Muscle of back (tissue), 13 donors: ENCODE data around the gene PCDH11X. TPM values are rescaled to one million over a fixed set of nuclear protein-coding genes. Genes with fewer than 3 reads are reported as not detected.
A peak's percentile ranks its signal among the peaks of the same experiment; 100 is the strongest.
"Not testable (repeated sequence)": the region's sequence is repeated elsewhere in the genome, so short reads cannot be mapped to it uniquely, and the experiment has no call there.

Source experiments
- DNase-seq, 3 donors: peaks; one replicate each; pipeline versions ENCODE4 v3.0.0 to v3.0.0-alpha.2; 2013
- long read RNA-seq, 9 donors: transcript quantifications; one replicate each; lab custom pipeline, GENCODE V29; 2026
- polyA plus RNA-seq, 10 donors: library from polyadenylated mRNA; unstranded; fragments of 120-200 nt; gene quantifications; one replicate each; pipeline ENCODE4 v1.2.1, GENCODE V29; 2013; ENCODE audit not compliant: insufficient read length in 10 of 10

PCDH11X gene
- polyA plus RNA-seq: 1 to 10 TPM in 1 of 10 donors, under 1 TPM in 9; 0.03 to 1.2 (median 0.18) TPM
- long read RNA-seq, donor 1: 0 reads
- long read RNA-seq, donor 2: 0 reads
- long read RNA-seq, donor 3: 0 reads
- long read RNA-seq, donor 4: 0 reads
- long read RNA-seq, donor 5: 0 reads
- long read RNA-seq, donor 6: 0 reads
- long read RNA-seq, donor 7: 0 reads
- long read RNA-seq, donor 8: 0 reads
- long read RNA-seq, donor 9: 0 reads

DNA sequence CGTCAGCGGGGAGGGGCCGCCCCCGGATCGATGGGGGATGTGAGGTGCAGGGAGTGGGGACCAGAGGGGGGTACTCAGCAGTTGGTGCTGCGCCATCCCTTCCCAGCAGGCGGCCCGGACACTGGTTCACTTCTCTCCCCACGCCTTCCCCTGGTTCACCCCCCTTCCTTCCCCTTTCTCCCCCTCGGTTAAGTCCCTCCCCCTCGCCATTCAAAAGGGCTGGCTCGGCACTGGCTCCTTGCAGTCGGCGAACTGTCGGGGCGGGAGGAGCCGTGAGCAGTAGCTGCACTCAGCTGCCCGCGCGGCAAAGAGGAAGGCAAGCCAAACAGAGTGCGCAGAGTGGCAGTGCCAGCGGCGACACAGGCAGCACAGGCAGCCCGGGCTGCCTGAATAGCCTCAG, at the start of gene PCDH11X:
Gene PCDH11X, plus strand, starts transcription at position 241 of the 400 bp plus-strand sequence. CDS start 56,130 bp downstream, outside the sequence.
- DNase-seq: peak in 1 of 3 donors; percentile 35

DNA sequence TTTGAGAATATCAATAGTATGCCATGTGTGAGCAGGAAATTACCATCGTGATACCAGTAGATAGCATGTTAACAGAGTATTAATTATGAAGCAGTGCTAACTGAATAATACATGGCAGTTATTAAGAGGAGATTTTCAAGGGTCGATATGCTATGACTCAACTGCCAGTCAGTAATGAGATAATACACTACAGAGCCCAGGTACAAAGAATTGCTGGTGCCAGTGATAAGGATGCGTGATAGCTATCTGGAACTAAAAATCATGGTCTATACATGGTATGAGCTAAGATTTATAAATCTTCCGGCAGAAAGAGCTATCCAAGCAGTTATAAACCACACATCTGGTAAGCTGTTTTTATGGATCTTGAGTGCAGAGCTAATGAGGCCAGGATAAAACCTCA, 31.7 kb upstream of the PCDH11X start:
- DNase-seq: not testable (repeated sequence)

- not testable (repeated sequence) for DNase-seq
These were observed 26.2 kb upstream of the PCDH11X start for GRCh38 chrX:91753022-91753421.

DNA sequence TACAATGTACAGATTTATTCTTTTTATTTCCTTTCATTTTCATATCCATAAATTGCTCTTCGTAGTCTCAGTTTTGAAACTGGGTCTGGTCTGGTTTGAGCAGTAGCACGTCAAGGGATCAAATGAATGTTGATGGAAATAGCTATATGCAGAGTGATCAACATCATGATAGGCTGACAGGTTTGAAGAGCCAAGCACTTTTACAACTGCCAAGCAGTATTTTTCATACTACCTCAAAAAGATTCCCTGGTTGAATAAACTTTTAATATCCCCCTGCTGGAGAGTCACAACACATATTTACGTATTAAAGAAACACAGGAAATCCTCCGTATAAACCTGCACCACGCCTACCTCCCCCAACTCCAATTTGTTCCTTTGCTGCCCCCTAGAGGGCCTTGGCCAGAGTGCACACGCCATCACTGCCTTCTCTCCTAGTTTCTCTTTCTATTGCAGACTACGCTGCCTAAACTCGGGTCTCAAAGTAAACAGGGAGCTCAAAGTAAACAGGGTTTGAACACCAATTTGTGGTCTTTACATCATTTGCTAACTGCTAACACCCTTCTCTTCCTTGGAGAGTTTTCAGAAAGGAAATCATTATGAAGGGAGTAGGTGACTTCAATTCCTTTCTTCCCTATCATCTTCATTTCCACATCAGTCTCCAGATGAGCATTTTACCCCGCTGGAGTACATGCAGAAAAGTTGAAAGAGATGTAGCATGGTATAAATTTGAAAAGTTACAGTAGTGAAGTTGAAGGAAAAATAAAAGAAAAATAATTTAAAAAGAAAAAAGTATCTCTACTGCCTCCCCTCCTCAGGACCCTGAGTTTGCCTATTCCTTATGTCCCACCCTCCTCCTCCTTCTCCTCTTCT, 8.3 kb upstream of the PCDH11X start:
- peak in 1 of 3 donors; percentile 3 for DNase-seq

DNA sequence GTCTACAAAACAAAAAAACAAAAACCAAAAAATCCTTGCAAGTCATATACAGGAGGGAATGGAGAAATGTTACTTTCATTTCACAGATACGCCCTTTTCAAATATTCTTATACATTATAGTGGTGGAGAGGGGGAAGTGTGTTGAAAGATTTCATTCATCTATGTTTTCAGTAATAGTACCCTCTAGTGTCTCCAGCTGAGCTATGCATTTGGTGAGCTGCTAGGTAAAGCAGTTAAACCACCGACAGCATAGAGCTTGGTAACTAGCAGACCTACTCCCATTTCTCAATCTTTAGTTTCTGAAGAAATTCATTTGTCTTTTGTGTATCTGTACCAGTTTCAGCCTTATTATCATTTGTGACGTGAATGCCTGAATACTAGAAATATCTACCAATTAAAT, 5.2 kb upstream of the PCDH11X start:
- not testable (repeated sequence) for DNase-seq

DNA sequence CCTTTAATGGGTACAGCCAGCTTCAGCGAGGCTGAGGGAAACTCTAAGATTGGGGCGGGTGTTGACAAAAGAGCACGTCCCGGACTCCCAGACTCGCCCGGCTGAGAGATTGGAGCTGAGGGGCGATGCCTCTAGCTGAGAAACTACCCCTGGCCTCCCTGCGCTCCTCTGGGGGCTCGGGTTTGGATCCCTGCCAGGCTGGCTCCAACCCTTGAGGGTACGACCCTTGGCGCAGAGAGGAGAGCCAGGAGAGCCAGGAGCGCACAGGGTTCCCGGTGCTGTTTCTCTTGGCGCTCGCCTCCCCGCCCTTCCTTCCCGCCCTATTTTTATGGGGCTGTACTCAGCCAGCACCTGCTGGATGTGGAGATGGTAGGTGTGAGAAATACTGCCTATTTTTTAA, 833 bp downstream of the PCDH11X start:
- DNase-seq: peak in 1 of 3 donors; percentile 2

- peak in 1 of 3 donors; percentile 15 for DNase-seq
These were observed 1.5 kb downstream of the PCDH11X start for GRCh38 chrX:91780698-91781097.

- DNase-seq: peak in 1 of 3 donors; percentile 39
These were observed 2.6 kb downstream of the PCDH11X start for GRCh38 chrX:91781553-91782298.

DNA sequence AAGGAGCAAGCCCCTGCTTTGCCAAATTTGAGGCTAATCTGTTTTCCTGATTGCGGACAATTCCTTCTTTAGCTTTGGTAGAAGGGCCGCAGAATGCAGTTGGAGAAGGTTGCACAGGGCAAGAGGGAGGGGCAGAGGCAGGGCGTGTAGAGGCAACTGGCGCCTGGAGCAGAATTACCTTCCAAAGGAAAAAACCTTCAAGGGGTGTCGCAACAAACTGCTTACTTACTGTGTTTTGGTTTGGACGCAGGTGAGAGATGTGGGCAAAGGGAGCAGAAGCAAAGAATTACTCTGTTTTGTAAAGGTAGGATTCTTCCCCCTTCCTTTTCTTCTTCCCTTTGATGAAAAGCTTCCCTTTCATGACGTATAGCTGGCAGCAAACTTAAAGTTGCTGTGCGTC, 3.6 kb downstream of the PCDH11X start:
- not testable (repeated sequence) for DNase-seq

DNA sequence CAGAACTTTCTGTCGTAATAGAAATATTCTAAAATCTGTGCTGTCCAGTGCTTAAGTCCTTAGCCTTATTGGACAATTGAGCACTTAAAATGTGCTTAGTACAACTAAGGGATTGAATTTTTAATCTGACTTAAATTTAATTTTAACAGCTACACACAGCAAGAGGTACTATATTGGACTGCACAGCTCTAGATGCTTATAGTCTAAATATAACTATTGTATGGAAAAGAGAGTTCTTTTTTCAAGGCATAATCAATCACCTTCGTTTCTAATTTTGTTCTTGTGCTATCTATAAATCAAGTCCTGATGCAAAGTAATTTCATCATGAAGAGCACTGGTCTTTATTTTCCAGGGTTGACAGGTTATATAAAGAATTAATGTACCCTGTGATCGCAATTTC, 38.4 kb downstream of the PCDH11X start:
- DNase-seq: not testable (repeated sequence)

DNA sequence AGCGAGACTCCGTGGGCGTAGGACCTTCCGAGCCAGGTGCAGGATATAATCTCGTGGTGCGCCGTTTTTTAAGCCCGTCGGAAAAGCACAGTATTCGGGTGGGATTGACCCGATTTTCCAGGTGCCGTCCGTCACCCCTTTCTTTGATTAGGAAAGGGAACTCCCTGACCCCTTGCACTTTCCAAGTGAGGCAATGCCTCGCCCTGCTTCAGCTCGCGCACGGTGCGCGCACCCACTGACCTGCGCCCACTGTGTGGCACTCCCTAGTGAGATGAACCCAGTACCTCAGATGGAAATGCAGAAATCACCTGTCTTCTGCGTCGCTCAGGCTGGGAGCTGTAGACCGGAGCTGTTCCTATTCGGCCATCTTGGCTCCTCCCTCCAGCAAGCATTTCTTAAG, 46.1 kb downstream of the PCDH11X start:
- not testable (repeated sequence) for DNase-seq
